HepG2 (cell line): ENCODE data around the gene DSCAM. TPM values are rescaled to one million over a fixed set of nuclear protein-coding genes. Genes with fewer than 3 reads are reported as not detected.

Experiments
- ATAC-seq: fragments of 200-7000 bp; cut with Tn5 transposase; 3 replicates; pipeline ENCODE4 v1.9.1; 2020; ENCODE audit warnings: mild to moderate bottlenecking, moderate library complexity
- BruUV-seq: library from RNA; stranded (reverse); fragments of 400-500 nt; replicated peaks from 2 replicates; lab custom pipeline; 2021; lab: Mats Ljungman, UMichigan
- CTCF ChIA-PET: fragments of 300-600 bp; formaldehyde crosslinking; extraction: SDS; loops from one replicate; lab custom pipeline; 2021; ENCODE audit warnings: low total read pairs, inconsistent platforms, low intra/inter-chr PET ratio; lab: Yijun Ruan, JAX
- POLR2A ChIA-PET: fragments of 350-600 bp; sonication (Branson Sonifier 250); formaldehyde crosslinking; loops from one replicate; lab custom pipeline; 2020; ENCODE audit warnings: antibody characterized with exemption, inconsistent platforms; lab: Yijun Ruan, JAX
- DNase-seq: peaks from one replicate; pipeline ENCODE4 v3.0.0-alpha.2; 2015; ENCODE audit warnings: low spot score
- FAIRE-seq: peaks from 3 replicates; lab custom pipeline; 2011; peaks lifted over from hg19 to GRCh38; lab: Jason Lieb, UNC
- H2AFZ ChIP-seq: one replicate; pipeline ENCODE4 v1.6.1; 2011; ENCODE audit warnings: low read length, inconsistent platforms
- H3K27ac ChIP-seq: fragments of 300-600 bp; 3 replicates; pipeline ENCODE4 v1.8.0; 2011; ENCODE audit warnings: mixed run types, mild to moderate bottlenecking, mixed read lengths, low read length, inconsistent platforms; ENCODE audit not compliant: insufficient read depth; ENCODE audit errors: extremely low read length
- H3K27me3 ChIP-seq, 2 experiments: fragments of 200-600 bp in 1 of 2; 2 replicates in 1 of 2; 3 replicates in 1 of 2; pipeline versions ENCODE4 v1.6.0 to v1.8.0; 2011; ENCODE audit warnings: low read length in 2 of 2, mild to moderate bottlenecking in 2 of 2, moderate library complexity in 2 of 2, inconsistent platforms in 1 of 2; ENCODE audit not compliant: insufficient read depth in 2 of 2, control insufficient read depth in 1 of 2
- H3K36me3 ChIP-seq, 2 experiments: fragments of 200-600 bp in 1 of 2; replicated peaks in 1 of 2; 2 replicates in 1 of 2; 3 replicates in 1 of 2; pipeline versions ENCODE4 v1.5.1 to v1.8.0; 2011; ENCODE audit warnings: low read length in 2 of 2, inconsistent platforms in 1 of 2; ENCODE audit not compliant: insufficient read depth in 2 of 2, control insufficient read depth in 1 of 2
- H3K4me1 ChIP-seq: 2 replicates; pipeline ENCODE4 v1.5.1; 2012; ENCODE audit warnings: low read length, inconsistent platforms; ENCODE audit not compliant: insufficient read depth
- H3K4me2 ChIP-seq: 2 replicates; pipeline ENCODE4 v1.6.0; 2011; ENCODE audit warnings: low read depth, low read length, inconsistent platforms
- H3K4me3 ChIP-seq, 3 experiments: fragments of 200-600 bp in 1 of 3; sonication (generic), shearing (Covaris generic) in 1 of 3; replicated peaks in 1 of 3; 2 replicates each; pipeline ENCODE4 v1.5.1; 2011 to 2016; ENCODE audit warnings: low read length in 3 of 3, inconsistent platforms in 2 of 3, low read depth in 2 of 3, mild to moderate bottlenecking in 2 of 3, control low read depth in 1 of 3, mixed read lengths in 1 of 3; ENCODE audit not compliant: insufficient read depth in 1 of 3
- H3K79me2 ChIP-seq: one replicate; pipeline ENCODE4 v1.6.1; 2011; ENCODE audit warnings: low read length, inconsistent platforms; ENCODE audit not compliant: insufficient read depth
- H3K9ac ChIP-seq: 2 replicates; pipeline ENCODE4 v1.6.0; 2011; ENCODE audit warnings: mild to moderate bottlenecking, low read depth, low read length, inconsistent platforms; ENCODE audit not compliant: insufficient read depth
- H3K9me3 ChIP-seq: 2 replicates; pipeline ENCODE4 v1.5.1; 2012; ENCODE audit warnings: mild to moderate bottlenecking, low read length
- H4K20me1 ChIP-seq: 2 replicates; pipeline ENCODE4 v1.6.0; 2011; ENCODE audit warnings: inconsistent platforms, mild to moderate bottlenecking, low read length, moderate library complexity; ENCODE audit not compliant: insufficient read depth
- ARNTL ChIP-seq: sonication (generic); formaldehyde crosslinking; IDR thresholded peaks from 2 replicates; pipeline ENCODE4 v1.4.0; 2020; ENCODE audit warnings: mild to moderate bottlenecking, missing genetic modification reagents
- CHD4 ChIP-seq: fragments of 200-600 bp; sonication (generic); IDR thresholded peaks from 2 replicates; pipeline ENCODE4 v1.7.0; 2017; ENCODE audit warnings: mild to moderate bottlenecking, low read length, borderline replicate concordance
- CREB1 ChIP-seq, 2 experiments: fragments of 450-650 bp in 1 of 2; IDR thresholded peaks; 2 replicates each; pipeline ENCODE4 v1.6.1; 2016 to 2017; ENCODE audit warnings: control low read depth in 1 of 2, mild to moderate bottlenecking in 1 of 2, missing compliant biosample characterization in 1 of 2, missing genetic modification characterization in 1 of 2
- GABPB1 ChIP-seq: IDR thresholded peaks from 2 replicates; pipeline ENCODE4 v1.6.1; 2016; ENCODE audit warnings: mild to moderate bottlenecking, missing genetic modification reagents, moderate library complexity, missing compliant biosample characterization
- HMG20B ChIP-seq: conservative IDR thresholded peaks from 2 replicates; pipeline ENCODE4 v1.6.1; 2016; ENCODE audit warnings: missing genetic modification reagents, missing compliant biosample characterization
- ISX ChIP-seq: sonication (generic); formaldehyde crosslinking; conservative IDR thresholded peaks from 2 replicates; pipeline ENCODE4 v1.5.0; 2020; ENCODE audit warnings: missing genetic modification reagents
- MIER2 ChIP-seq: IDR thresholded peaks from 2 replicates; pipeline ENCODE4 v1.6.1; 2016; ENCODE audit warnings: missing biosample characterization, missing genetic modification reagents
- SP5 ChIP-seq: IDR thresholded peaks from 2 replicates; pipeline ENCODE4 v1.6.1; 2016; ENCODE audit warnings: low read depth, borderline replicate concordance
- ZBTB20 ChIP-seq: sonication (generic); formaldehyde crosslinking; IDR thresholded peaks from 2 replicates; pipeline ENCODE4 v1.8.1; 2023; ENCODE audit warnings: missing genetic modification reagents, low read depth, mild to moderate bottlenecking, borderline replicate concordance
- ZBTB38 ChIP-seq: sonication (generic); formaldehyde crosslinking; IDR thresholded peaks from 2 replicates; pipeline ENCODE4 v1.5.1; 2020; ENCODE audit warnings: mild to moderate bottlenecking, missing genetic modification reagents
- ZC3H4 ChIP-seq: sonication (generic); formaldehyde crosslinking; IDR thresholded peaks from 2 replicates; pipeline ENCODE4 v1.4.0; 2020; ENCODE audit warnings: missing genetic modification reagents, borderline replicate concordance
- ZNF180 ChIP-seq: sonication (generic); formaldehyde crosslinking; IDR thresholded peaks from 2 replicates; pipeline ENCODE4 v1.4.0; 2020; ENCODE audit warnings: low read depth, missing genetic modification reagents, borderline replicate concordance
- ZNF329 ChIP-seq: sonication (generic); formaldehyde crosslinking; IDR thresholded peaks from 2 replicates; pipeline ENCODE4 v1.9.0; 2021; ENCODE audit warnings: low read depth, mild to moderate bottlenecking, missing genetic modification reagents
- ZNF441 ChIP-seq: sonication (generic); formaldehyde crosslinking; IDR thresholded peaks from 2 replicates; pipeline ENCODE4 v1.7.0; 2021; ENCODE audit warnings: missing genetic modification reagents, borderline replicate concordance
- WGBS: methylation state at CpG from one replicate; pipeline ENCODE4 v1.1.6; 2017; ENCODE audit warnings: low lambda C conversion rate; 5-methylcytosine and 5-hydroxymethylcytosine counted together
- in situ Hi-C: cut with HindIII; loops from 2 replicates; pipeline ENCODE4 v1.10.0; 2017; ENCODE audit warnings: low pct_unique_long_range_greater_than_20kb; ENCODE audit not compliant: extremely low pct_ligation_motif_present
- intact Hi-C: fragments of 100-400 bp; cut with micrococcal nuclease; formaldehyde crosslinking; loops from one replicate; pipeline ENCODE4 v1.10.0; 2022; ENCODE audit not compliant: unreplicated experiment
- polyA plus RNA-seq, 8 experiments: library from polyadenylated mRNA; depleted of rRNA in 3 of 8; stranded (reverse) in 7 of 8; unstranded in 1 of 8; fragments of >200 nt; fragmentation: Illumina TruSeq in 4 of 8; extraction: Trizol in 4 of 8; gene quantifications; 2 replicates each; pipeline versions ENCODE4 v1.2.1 to v1.2.3, GENCODE V29; 2011 to 2016; ENCODE audit warnings: low read depth in 4 of 8, missing spikeins in 1 of 8, mixed read lengths in 1 of 8; ENCODE audit not compliant: insufficient read depth in 1 of 8
- total RNA-seq, 5 experiments: library from RNA; depleted of rRNA; stranded (reverse); fragments of >200 nt; fragmentation: Illumina TruSeq; extraction: Trizol; gene quantifications; 2 replicates each; pipeline ENCODE4 v1.2.3, GENCODE V29; 2016; ENCODE audit warnings: low read depth in 1 of 5
- TF ChIP-seq, protein P1 (sequence below): sonication (generic); formaldehyde crosslinking; IDR thresholded peaks from 2 replicates; pipeline ENCODE4 v1.5.0; 2020; ENCODE audit warnings: missing genetic modification reagents, mild to moderate bottlenecking, borderline replicate concordance
- TF ChIP-seq, protein P2 (sequence below): sonication (generic); formaldehyde crosslinking; IDR thresholded peaks from 2 replicates; pipeline ENCODE4 v1.4.0; 2020; ENCODE audit warnings: missing genetic modification reagents

Gene DSCAM
- total and polyA plus RNA-seq, 2 of the 13 experiments (the other 11 are each of a cell fraction or from before 2014, with no cell fraction given) = not detected

DNA sequence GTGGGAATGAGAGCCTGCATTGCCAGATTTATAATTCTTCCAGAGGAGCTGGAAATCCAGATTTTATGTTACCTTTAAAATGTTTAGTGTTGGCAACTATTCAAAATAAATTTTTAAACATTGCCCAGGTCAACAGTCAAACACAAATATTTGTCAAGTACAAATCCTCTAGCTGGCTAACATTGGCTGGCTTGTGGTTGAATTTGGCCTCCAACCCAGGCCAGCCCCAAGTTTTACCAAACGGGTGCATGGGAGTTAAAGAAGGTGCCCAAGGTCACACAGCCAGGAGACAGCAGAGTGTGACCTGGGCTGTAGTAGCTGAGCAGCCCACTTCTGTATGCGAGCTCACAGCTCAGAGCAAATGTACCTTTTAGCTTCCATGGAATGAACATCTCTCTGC is 240.6 kb downstream of the DSCAM start:
- FAIRE-seq (no peak), ATAC-seq (no peak), DNase-seq (no peak)
- Histone ChIP-seq H3K27ac (no peak overlapping the region), H3K36me3 (no peaks in the 10 kb centered on the region), H2AFZ (no peak overlapping the region), H3K9me3 (peaks cover 95% of the 10 kb centered on the region)
- no CpG with 5 or more reads among the region's 2 CpGs for WGBS
- intact Hi-C loops = no loop called here
- BruUV-seq = no TSS peak
- TF ChIP-seq ZC3H4 (CRISPR knock-in tag) = no peak
- no peak for TF ChIP-seq ZBTB38 (CRISPR knock-in tag)
- no peak for TF ChIP-seq GABPB1 (CRISPR knock-in tag)
- no peak for TF ChIP-seq ZNF180
- no peak for TF ChIP-seq MIER2 (CRISPR knock-in tag)
- TF ChIP-seq ISX (CRISPR knock-in tag) = no peak
- no peak for TF ChIP-seq HMG20B (CRISPR knock-in tag)
- TF ChIP-seq, protein P1, sequence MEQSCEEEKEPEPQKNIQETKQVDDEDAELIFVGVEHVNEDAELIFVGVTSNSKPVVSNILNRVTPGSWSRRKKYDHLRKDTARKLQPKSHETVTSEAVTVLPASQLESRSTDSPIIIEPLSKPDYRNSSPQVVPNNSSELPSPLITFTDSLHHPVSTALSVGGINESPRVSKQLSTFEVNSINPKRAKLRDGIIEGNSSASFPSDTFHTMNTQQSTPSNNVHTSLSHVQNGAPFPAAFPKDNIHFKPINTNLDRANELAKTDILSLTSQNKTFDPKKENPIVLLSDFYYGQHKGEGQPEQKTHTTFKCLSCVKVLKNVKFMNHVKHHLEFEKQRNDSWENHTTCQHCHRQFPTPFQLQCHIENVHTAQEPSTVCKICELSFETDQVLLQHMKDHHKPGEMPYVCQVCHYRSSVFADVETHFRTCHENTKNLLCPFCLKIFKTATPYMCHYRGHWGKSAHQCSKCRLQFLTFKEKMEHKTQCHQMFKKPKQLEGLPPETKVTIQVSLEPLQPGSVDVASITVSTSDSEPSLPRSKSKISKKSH (CRISPR knock-in tag) = no peak
- TF ChIP-seq, protein P2, sequence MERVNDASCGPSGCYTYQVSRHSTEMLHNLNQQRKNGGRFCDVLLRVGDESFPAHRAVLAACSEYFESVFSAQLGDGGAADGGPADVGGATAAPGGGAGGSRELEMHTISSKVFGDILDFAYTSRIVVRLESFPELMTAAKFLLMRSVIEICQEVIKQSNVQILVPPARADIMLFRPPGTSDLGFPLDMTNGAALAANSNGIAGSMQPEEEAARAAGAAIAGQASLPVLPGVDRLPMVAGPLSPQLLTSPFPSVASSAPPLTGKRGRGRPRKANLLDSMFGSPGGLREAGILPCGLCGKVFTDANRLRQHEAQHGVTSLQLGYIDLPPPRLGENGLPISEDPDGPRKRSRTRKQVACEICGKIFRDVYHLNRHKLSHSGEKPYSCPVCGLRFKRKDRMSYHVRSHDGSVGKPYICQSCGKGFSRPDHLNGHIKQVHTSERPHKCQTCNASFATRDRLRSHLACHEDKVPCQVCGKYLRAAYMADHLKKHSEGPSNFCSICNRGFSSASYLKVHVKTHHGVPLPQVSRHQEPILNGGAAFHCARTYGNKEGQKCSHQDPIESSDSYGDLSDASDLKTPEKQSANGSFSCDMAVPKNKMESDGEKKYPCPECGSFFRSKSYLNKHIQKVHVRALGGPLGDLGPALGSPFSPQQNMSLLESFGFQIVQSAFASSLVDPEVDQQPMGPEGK (CRISPR knock-in tag) = no peak
- no peak for TF ChIP-seq ZNF329 (CRISPR knock-in tag)
- no peak for TF ChIP-seq ARNTL (CRISPR knock-in tag)
- no peak for TF ChIP-seq SP5 (CRISPR knock-in tag)
- TF ChIP-seq CHD4 = no peak
- TF ChIP-seq CREB1 (IDR thresholded peaks at IDR 0.05) = no peak
- TF ChIP-seq CREB1 (CRISPR knock-in tag; IDR thresholded peaks at IDR 0.05) = no peak
- TF ChIP-seq ZNF441 (CRISPR knock-in tag) = no peak
- no peak for TF ChIP-seq ZBTB20 (CRISPR knock-in tag)
- TF ChIP-seq, all 625 proteins: peak for 0
- no peak overlapping the region for H3K9ac ChIP-seq
- no peaks in the 10 kb centered on the region for H3K79me2 ChIP-seq
- no peaks in the 10 kb centered on the region for H3K27me3 ChIP-seq
- POLR2A ChIA-PET = no interaction called here
- CTCF ChIA-PET = no interaction called here
- no peak overlapping the region for H3K4me2 ChIP-seq
- in situ Hi-C loops = no loop called here
- no peaks in the 10 kb centered on the region for H4K20me1 ChIP-seq
- H3K4me3 ChIP-seq = no peak overlapping the region
- no peaks in the 10 kb centered on the region for H3K4me1 ChIP-seq
